HG02973 (cell line): ENCODE data around the gene MSANTD4.
"Not testable (repeated sequence)": the region's sequence is repeated elsewhere in the genome, so short reads cannot be mapped to it uniquely, and the experiment has no call there.

Source experiments
- ATAC-seq: cut with Tn5 transposase; IDR thresholded peaks from one replicate; pipeline ENCODE4 v1.9.1; 2021; ENCODE audit warnings: moderate library complexity; ENCODE audit not compliant: unreplicated experiment

Gene MSANTD4

GRCh38 chr11:106021967-106022794 is at the start of gene MSANTD4:
Gene MSANTD4, minus strand, starts transcription at chr11:106022240. Its CDS starts 11,323 bp downstream, at chr11:106010917.
- ATAC-seq = peak; percentile 98

DNA sequence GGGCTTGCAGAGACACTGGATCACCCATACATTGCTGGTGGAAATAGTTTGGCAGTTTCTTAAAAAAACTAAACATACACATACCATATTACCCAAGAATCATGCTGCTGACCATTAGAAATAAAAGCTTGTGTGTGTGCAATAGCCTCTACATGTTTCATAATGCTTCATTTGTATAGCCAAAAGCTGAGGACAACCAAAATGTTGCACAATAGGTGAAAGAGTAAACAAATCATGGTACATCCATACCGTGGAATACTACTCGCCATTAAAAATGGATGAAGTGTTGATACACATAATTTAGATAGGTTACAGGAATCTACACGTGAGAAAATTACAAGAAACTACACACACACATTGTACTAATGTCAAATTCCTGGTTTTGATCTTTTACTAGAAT is 48.6 kb upstream of the MSANTD4 start:
- ATAC-seq = no peak

DNA sequence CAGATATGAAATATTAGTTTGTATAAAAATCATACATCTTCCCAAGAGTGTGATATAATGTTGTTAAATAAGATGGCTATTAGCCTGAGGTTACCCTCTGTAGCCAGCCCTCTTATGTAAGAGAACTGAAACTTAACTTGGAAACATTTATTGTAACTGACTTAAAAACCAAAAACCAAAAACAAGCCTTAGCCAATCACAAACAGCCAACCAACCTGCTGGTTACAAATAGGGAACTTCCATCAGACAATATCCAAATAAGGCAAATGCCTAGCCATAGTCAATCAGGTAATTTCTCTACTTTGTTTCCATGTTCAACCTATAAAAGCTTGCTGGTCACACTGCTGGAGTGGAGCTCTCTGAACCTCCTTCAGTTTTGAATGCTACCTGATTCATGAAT is 41.0 kb upstream of the MSANTD4 start:
- peak; percentile 61 for ATAC-seq

DNA sequence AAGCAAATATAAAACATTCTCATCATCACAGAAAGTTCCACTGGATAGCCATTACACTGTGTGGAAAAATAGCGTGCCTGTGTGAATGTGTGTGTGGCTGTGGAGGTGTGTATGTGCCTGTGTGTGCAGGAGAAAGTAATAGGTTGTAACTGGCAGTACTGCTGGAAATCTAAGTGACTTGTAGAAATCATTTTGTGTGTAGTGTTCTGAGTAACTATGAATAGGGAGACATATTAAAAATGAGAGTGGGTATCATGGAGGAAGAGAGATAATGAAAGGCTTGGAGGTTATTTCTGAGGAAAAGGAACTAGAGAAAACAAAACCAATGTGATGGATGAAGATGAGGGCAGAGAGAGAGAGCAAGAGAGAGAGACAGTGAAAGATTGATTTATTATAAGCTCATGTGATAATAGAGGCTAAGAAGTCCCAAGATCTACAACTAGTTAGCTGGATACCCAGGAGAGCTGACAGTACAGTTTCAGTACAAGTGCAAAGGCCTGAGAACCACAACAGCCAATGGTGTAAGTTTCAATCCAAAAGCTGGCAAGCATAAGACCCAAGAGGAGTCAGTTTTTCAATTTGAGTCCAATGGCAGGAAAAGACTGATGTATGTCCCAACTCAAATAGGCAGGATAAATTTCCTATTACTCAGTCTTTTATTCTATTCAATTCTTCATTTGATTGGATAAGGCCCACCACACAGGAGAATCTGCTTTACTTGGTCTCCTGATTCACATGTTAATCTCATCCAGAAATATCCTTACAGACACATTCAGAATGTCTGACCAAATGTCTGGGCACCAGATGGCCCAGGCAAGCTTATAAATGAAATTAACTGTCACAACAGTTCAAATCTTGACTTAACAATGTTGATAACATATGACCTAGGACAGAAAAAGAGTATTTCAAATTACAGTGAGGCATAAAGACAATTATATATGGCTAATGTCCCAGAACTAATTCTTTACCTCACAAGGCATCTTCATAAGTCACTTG is 40.2 kb upstream of the MSANTD4 start:
- no peak for ATAC-seq

GRCh38 chr11:106061249-106061784 is 39.3 kb upstream of the MSANTD4 start:
- no peak for ATAC-seq

- no peak for ATAC-seq
Measured at GRCh38 chr11:106059617-106060016, 37.6 kb upstream of the MSANTD4 start.

- not testable (repeated sequence) for ATAC-seq
Measured at GRCh38 chr11:106058377-106058776, 36.3 kb upstream of the MSANTD4 start.

GRCh38 chr11:106051103-106051502 is 29.1 kb upstream of the MSANTD4 start:
- ATAC-seq = no peak

DNA sequence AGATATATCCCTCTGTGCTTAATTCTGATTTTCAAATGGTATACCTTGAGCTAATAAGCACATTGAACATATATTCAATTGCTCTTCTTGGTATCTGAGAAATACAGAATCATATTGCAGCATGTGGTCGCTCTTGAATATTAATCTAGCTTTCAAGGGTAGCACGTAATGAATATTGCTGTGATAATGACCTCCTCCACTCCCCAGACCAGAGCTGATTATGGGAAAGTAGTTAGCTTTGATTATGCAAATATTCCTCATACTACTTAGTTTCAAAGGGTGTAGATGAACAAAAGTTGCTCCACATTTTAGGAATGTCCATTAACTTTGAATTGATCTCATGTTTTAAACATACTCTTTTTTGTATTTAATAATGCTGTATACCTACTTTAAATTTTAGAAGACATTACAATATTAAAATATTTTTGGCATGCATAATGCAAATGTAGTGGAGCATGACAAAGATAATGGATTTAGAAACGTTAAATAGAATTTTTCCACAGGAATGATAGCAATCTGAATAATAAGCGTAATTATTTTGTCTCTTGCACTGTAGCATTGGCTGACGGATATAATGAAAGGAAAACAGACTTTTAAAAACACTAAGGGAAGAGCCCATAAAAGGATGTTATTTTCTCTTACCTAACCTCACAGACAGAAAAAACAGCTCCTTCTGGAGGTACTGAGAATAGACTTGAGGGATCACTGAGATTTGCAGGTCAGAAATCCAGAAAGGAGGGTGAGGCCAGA is 27.9 kb upstream of the MSANTD4 start:
- no peak for ATAC-seq

DNA sequence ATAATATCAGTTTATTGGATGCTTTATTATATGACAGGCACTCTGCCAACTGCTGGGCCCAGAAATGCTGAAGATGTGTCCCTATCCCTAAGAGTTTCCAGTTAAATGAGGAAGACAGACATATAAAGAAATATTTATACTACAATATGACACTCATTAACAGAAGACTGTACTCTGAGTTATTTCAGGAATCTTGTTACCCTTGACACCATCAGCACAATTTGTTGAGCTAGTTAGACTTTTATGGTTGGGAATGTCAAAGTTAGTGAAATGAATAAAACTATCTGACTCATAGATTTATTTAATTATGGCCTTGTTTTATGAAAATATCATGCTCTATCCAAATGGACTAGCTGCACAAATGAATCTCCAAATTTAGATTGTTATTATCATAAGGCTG is 25.6 kb upstream of the MSANTD4 start:
- no peak for ATAC-seq

- no peak for ATAC-seq
Measured at GRCh38 chr11:106043540-106043939, 21.5 kb upstream of the MSANTD4 start.

DNA sequence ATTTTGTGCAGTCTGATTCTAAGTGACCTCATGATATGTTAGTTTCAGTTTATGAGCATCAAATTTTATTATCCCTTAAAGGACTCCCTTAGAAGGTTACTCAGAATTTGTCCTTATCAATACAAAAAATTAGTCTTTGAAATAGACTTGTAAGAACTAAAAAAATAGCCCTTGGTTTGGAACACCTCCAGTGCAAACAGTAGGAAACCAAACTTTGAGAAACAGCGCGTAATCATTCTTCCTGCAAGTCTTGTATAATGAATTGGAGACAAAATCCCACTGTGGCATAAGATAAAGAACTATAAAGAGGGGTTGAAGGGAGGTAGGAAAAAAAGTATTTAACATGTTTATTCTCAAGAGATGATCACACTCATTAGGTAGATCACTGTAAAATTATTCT is 10.8 kb upstream of the MSANTD4 start:
- ATAC-seq = no peak

GRCh38 chr11:106031936-106032335 is 9.9 kb upstream of the MSANTD4 start:
- ATAC-seq = no peak

GRCh38 chr11:106031202-106031810 is 9.3 kb upstream of the MSANTD4 start:
- peak; percentile 75 for ATAC-seq

DNA sequence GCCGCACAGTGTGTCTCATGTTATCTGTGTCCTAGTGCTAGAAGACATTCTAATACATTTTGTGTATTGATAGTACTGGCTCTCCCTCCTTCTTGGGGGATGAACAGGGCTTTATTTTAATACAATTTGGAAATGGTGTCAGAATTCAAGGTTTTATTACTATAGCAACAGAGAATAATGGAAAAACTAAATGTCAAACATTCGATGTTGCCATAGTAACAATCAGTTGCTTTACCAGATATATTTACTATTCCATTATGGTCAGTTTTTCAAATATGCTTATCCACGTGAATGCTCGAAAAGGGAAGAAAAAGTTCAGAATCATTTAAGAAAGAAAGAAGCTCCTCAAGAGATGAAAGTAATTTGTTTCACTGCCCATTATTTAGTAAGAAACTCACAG is 8.6 kb upstream of the MSANTD4 start:
- ATAC-seq = no peak

GRCh38 chr11:106022795-106023275 is 795 bp upstream of the MSANTD4 start:
- ATAC-seq = no peak

DNA sequence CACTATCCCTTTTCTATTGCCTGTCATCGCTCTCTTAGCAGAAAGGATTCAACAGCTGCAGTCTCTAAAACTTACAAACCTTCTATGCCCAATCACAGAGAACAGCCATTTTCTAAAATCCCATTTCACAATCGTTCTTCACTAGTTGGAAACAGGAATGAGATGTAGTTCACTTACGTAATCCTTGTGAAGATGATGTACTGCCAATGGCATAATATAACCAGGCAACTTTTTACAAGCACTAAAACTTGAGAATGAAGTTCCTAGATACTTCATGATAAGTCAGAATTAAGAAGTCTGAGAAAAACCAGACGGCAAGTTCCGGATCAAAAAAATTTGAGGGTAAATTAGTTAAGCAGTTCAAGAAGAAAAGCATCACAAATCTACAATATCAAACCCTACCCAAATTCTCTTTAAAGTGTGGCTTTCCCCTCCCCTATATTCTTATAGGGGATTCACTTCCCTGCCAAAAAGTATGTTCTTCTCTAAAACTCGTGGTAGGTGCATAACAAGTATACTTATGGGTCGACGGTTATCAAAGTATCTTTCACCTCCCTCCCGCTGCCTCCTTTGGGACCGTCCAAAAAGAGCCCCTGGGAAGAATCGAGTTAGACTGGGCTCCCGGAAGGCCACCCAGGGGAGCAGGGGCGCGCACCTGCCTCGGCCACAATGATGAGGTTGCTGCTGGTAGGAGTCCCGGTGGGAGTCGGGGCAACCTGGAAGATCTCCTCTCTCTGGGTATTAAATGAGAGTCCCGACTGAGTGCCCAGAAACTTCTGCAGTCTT is 666 bp downstream of the MSANTD4 start:
- peak; percentile 3 for ATAC-seq

GRCh38 chr11:106017093-106017492 is 4.9 kb downstream of the MSANTD4 start:
- no peak for ATAC-seq

DNA sequence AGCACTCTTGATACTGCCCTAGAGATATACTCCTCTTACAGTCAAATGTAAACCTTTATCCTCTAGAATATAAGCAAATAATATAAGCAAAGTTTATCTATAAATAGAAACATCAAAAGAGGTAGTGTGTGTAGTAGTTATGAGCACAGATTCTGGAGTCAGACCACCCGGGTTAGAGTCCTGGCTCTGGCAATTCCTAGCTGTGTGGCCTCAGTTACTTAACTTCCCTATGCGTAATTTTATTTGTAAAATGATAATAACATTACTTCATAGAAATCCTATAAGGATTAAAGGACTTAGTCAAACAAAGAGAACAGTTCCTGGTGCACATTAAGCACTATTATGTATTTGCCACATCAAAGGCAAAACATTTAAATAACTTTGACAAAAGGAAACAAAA is 7.0 kb downstream of the MSANTD4 start:
- ATAC-seq = no peak
